Measurements from ENCODE around the gene CCM2L.

The CCM2L gene

GRCh38 chr20:31998246-31998645 lies 12.0 kb upstream of the CCM2L start:
- DNase-seq, result no peak

DNA sequence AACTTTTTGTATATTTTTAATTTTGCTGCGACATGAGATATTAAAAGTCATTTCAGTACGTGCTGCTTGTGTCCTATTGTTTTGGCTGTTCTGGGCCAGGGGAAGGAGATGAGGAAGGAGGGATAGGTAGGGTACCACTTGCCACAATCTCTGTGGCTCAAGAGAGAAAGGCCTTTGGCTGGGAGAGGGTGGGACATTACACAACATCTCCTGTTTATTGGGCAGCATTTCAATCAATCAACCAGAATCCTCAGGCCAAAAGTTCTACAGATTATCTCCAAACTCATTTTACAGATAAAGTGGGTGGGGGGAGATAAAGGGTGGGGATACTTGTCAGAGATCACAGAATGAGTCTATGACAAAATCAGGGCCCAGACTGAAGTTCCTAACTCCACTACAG lies 6.9 kb upstream of the CCM2L start:
- DNase-seq, result no peak

- no peak for DNase-seq
Observed at GRCh38 chr20:32004963-32005362, 5.3 kb upstream of the CCM2L start.

- DNase-seq, result no peak
Observed at GRCh38 chr20:32006053-32006452, 4.2 kb upstream of the CCM2L start.

DNA sequence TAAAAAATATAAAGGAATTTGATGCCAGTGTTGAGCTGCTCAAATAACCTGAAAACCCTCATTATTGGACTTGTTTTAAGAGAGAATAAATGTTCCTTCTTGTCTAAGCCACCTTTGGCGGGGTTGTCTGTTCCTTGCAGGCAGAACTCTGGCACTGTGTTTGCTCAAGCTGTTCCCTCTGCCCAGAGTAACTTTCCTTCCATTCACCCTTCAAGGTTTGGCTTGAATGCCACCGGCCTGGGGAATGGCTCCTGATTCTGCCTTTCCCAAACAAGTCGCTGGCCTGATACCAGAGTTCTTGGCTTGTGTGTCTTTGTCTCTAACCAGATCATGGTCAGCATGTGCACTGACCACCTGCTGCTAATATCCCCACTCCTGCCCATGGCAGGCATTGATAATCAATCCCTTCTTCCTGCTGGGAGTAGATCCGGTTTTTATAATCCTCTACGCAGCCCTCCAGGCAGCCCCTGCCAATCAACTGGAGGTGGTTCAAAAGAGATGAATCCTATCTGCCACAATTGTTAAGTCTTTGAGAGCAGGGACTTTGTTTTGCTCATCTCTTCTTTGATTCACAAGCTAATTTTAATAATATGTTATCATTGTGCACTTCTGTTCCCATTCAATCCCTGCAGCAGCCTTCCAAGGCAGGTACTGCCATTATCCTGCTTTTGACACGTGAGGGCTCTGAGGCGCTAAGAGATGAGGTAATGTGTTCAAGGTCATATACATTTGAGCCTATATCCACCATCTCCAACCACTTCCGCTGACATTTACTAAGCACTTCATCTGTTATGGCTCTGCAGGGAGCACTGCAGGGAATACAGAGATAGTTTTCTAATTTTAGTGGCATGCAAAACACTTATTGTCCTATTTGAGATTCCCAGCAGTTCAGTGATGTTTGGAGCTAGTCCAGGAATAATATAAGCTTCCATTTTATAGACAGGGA lies 3.1 kb upstream of the CCM2L start:
- DNase-seq, result no peak

- DNase-seq, result no peak
Observed at GRCh38 chr20:32007787-32008616, 2.2 kb upstream of the CCM2L start.

GRCh38 chr20:32009564-32009963 lies 674 bp upstream of the CCM2L start:
- DNase-seq, result no peak

- no peak for DNase-seq
Observed at GRCh38 chr20:32010666-32011065, 428 bp downstream of the CCM2L start.

GRCh38 chr20:32012159-32012688 lies 2.0 kb downstream of the CCM2L start:
- no peak for DNase-seq

- no peak for DNase-seq
Observed at GRCh38 chr20:32013326-32013725, 3.1 kb downstream of the CCM2L start.

GRCh38 chr20:32017711-32018251 lies 7.5 kb downstream of the CCM2L start:
- DNase-seq, result no peak

DNA sequence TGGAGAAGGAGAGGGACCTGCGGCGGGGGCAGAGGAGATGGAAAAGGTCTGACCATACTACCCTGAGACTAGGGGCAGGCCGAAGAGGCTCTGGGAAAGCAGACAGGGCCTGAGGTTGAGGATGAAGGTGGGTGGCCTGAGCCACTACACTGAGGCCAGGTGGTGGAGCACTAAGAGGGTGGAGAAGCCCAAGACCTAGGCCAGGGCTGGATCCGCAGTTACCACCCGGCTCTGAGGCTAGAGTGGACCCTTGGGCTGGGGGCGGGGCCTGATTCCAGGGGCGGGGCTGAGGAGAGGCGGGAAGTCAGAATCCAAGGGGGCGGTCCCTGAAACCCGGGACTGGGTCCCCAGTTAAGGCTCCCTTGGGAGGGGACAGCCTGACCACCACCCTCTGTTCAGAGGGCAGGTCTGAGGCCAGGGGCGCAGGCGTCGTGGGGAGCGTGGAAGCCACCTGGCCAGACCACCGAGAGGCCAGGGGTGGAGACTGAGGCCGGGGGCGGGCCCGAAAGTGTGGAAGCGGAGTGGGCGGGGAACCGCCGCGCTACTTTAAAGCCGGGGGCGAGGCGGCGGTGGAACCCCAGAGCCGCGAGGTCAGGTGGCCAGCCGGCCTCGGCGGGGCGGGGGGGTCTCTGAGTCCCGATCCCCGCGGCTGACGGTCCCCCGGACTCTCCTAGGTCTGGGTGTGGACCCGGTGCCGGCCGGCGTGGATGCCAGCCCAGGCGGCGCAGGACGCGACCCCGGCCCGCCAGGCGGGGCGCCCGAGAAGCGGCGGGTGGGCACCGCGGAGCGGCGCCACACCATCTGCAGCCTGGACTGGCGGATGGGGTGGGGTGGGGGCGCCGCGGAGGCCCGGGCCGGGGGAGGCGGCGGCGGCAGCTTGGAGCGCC lies 8.3 kb downstream of the CCM2L start:
- DNase-seq, result no peak

- no peak for DNase-seq
Observed at GRCh38 chr20:32019156-32019510, 8.9 kb downstream of the CCM2L start.

DNA sequence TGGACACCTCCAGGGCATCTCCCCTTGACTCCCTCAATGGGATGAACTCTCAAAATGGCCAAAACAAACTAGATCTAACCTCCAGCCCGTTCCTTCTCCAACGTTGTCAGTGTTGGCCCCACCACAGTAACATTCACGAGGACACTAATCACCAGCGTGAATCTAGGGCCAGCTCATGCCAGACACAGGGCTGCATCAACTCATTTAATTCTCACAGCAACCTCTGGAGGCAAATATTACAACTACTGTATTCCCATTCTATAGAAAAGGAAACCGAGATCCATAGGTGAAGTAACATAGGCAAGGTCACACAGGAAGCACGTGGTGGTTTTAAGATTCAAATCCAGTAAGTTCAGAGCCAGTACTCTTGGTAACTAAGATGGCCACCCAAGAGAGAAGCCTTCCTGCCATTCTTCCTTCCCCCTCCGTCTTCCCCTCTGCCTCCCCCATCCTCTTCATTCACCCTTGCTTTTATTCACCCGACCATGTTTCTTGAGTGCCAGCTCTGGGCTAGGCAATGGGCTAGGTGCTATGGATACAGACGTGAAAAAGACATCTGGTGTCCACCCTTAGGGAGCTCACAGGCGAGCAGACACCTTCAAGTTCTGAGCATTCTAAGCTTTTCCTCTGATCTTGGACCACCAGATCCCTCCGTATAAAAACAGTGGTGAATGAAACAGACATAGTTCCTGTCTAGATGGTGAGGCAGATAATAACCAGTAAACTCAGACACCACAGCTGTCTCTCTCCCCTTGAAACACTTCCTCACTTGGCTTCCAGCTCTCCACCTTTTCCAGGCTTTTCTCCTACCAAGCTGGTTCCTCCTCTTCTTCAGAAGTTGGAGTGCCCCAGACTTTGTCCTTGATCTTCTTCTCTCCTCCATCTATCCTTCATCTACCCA lies 9.6 kb downstream of the CCM2L start:
- DNase-seq, result no peak

GRCh38 chr20:32021091-32021490 lies 10.9 kb downstream of the CCM2L start:
- no peak for DNase-seq

- no peak for DNase-seq
Observed at GRCh38 chr20:32024683-32025295, 14.6 kb downstream of the CCM2L start.

GRCh38 chr20:32027643-32028042 lies 17.4 kb downstream of the CCM2L start:
- no peak for DNase-seq

GRCh38 chr20:32028647-32029372 lies 18.6 kb downstream of the CCM2L start:
- DNase-seq, result no peak

- DNase-seq, result no peak
Observed at GRCh38 chr20:32029561-32029960, 19.3 kb downstream of the CCM2L start.

All from amniotic stem cell (primary cell).